ENCODE measurements around the gene STX5.
A peak's percentile ranks its signal among the peaks of the same experiment; 100 is the strongest.
"Not testable (repeated sequence)": the region's sequence is repeated elsewhere in the genome, so short reads cannot be mapped to it uniquely, and the experiment has no call there.

Gene STX5

GRCh38 chr11:62774407-62774806, 57.4 kb downstream of the STX5 start:
- H3K27ac ChIP-seq (ENCODE audit: low read length) = no peak overlapping the region
- no peak overlapping the region for H3K9ac ChIP-seq (ENCODE audit: low read depth, low read length)
- H4K20me1 ChIP-seq (ENCODE audit: insufficient read depth, low read length) = no peaks in the 10 kb centered on the region
- no peak overlapping the region for H3K4me2 ChIP-seq (ENCODE audit: insufficient read depth, low read length)
- no peaks in the 10 kb centered on the region for H3K9me3 ChIP-seq (ENCODE audit: insufficient read depth, low read length, severe bottlenecking)
- H3K4me1 ChIP-seq (ENCODE audit: insufficient read depth, low read length) = peaks cover 27% of the 10 kb centered on the region
- ATAC-seq (ENCODE audit: insufficient read depth, low read depth) (no peak), DNase-seq (no peak)
- H2AFZ ChIP-seq (ENCODE audit: low read depth, low read length) = no peak overlapping the region
- H3K27me3 ChIP-seq (ENCODE audit: insufficient read depth, low read length, poor library complexity) = no peaks in the 10 kb centered on the region
- TF ChIP-seq CTCF (IDR thresholded peaks at IDR 0.05; ENCODE audit: borderline replicate concordance, extremely low read depth, low read length, poor library complexity, severe bottlenecking) (no peak), EZH2 (IDR thresholded peaks at IDR 0.05; ENCODE audit: borderline replicate concordance, low read depth, low read length, severe bottlenecking) (no peak)
- peaks cover 46% of the 10 kb centered on the region for H3K36me3 ChIP-seq (ENCODE audit: insufficient read depth, low read length)
- H3K4me3 ChIP-seq (ENCODE audit: low read depth in 1 of 2, low read length in 2 of 2) = no peak overlapping the region
- H3K79me2 ChIP-seq (ENCODE audit: insufficient read depth, low read length) = peaks cover 35% of the 10 kb centered on the region

GRCh38 chr11:62771144-62772021, 60.5 kb downstream of the STX5 start, which contains the start of gene TAF6L:
Gene TAF6L (plus strand): TSS chr11:62771396. CDS start chr11:62775784, 4,388 bp downstream.
- peak; percentile 97 for DNase-seq
- H3K4me1 ChIP-seq (ENCODE audit: insufficient read depth, low read length) = peaks cover 27% of the 10 kb centered on the region
- H4K20me1 ChIP-seq (ENCODE audit: insufficient read depth, low read length) = no peaks in the 10 kb centered on the region
- H3K9ac ChIP-seq (ENCODE audit: low read depth, low read length) = peak within 1 kb of the TSS; percentile 60
- peaks cover 35% of the 10 kb centered on the region for H3K79me2 ChIP-seq (ENCODE audit: insufficient read depth, low read length)
- no peak for TF ChIP-seq CTCF (IDR thresholded peaks at IDR 0.05; ENCODE audit: borderline replicate concordance, extremely low read depth, low read length, poor library complexity, severe bottlenecking)
- no peak for TF ChIP-seq EZH2 (IDR thresholded peaks at IDR 0.05; ENCODE audit: borderline replicate concordance, low read depth, low read length, severe bottlenecking)
- H3K36me3 ChIP-seq (ENCODE audit: insufficient read depth, low read length) = peaks cover 33% of the 10 kb centered on the region
- peak within 1 kb of the TSS; percentile 41 to 69 for H3K4me3 ChIP-seq (ENCODE audit: low read depth in 1 of 2, low read length in 2 of 2)
- no peaks in the 10 kb centered on the region for H3K9me3 ChIP-seq (ENCODE audit: insufficient read depth, low read length, severe bottlenecking)
- ATAC-seq (ENCODE audit: insufficient read depth, low read depth) = peak; percentile 92
- H3K27me3 ChIP-seq (ENCODE audit: insufficient read depth, low read length, poor library complexity) = no peaks in the 10 kb centered on the region
- peak within 1 kb of the TSS; percentile 78 for H3K27ac ChIP-seq (ENCODE audit: low read length)
- peak within 1 kb of the TSS; percentile 77 for H3K4me2 ChIP-seq (ENCODE audit: insufficient read depth, low read length)
- peak within 1 kb of the TSS; percentile 73 for H2AFZ ChIP-seq (ENCODE audit: low read depth, low read length)

GRCh38 chr11:62770778-62771143, 61.1 kb downstream of the STX5 start:
- H3K9me3 ChIP-seq (ENCODE audit: insufficient read depth, low read length, severe bottlenecking) = no peaks in the 10 kb centered on the region
- peak overlapping the region; percentile 60 for H3K9ac ChIP-seq (ENCODE audit: low read depth, low read length)
- DNase-seq (no peak), ATAC-seq (ENCODE audit: insufficient read depth, low read depth) (peak; percentile 18)
- peak overlapping the region; percentile 77 for H3K4me2 ChIP-seq (ENCODE audit: insufficient read depth, low read length)
- H3K27ac ChIP-seq (ENCODE audit: low read length) = peak overlapping the region; percentile 78
- peak overlapping the region; percentile 72 for H2AFZ ChIP-seq (ENCODE audit: low read depth, low read length)
- H3K27me3 ChIP-seq (ENCODE audit: insufficient read depth, low read length, poor library complexity) = no peaks in the 10 kb centered on the region
- no peaks in the 10 kb centered on the region for H4K20me1 ChIP-seq (ENCODE audit: insufficient read depth, low read length)
- H3K36me3 ChIP-seq (ENCODE audit: insufficient read depth, low read length) = peaks cover 32% of the 10 kb centered on the region
- no peak for TF ChIP-seq CTCF (IDR thresholded peaks at IDR 0.05; ENCODE audit: borderline replicate concordance, extremely low read depth, low read length, poor library complexity, severe bottlenecking)
- TF ChIP-seq EZH2 (IDR thresholded peaks at IDR 0.05; ENCODE audit: borderline replicate concordance, low read depth, low read length, severe bottlenecking) = no peak
- H3K79me2 ChIP-seq (ENCODE audit: insufficient read depth, low read length) = peaks cover 35% of the 10 kb centered on the region
- H3K4me3 ChIP-seq (ENCODE audit: low read depth in 1 of 2, low read length in 2 of 2) = peak overlapping the region; percentile 41 to 69; a peak in 3 of 4 replicates
- H3K4me1 ChIP-seq (ENCODE audit: insufficient read depth, low read length) = peaks cover 27% of the 10 kb centered on the region

GRCh38 chr11:62760867-62761227, 71.0 kb downstream of the STX5 start:
- DNase-seq; H3K9me3 ChIP-seq (ENCODE audit: insufficient read depth, low read length, severe bottlenecking); H4K20me1 ChIP-seq (ENCODE audit: insufficient read depth, low read length); H3K27me3 ChIP-seq (ENCODE audit: insufficient read depth, low read length, poor library complexity): not testable (repeated sequence)
- peaks cover 19% of the 10 kb centered on the region for H3K79me2 ChIP-seq (ENCODE audit: insufficient read depth, low read length)
- peak overlapping the region; percentile 69; the same call in 1 of the 2 replicates for H3K27ac ChIP-seq (ENCODE audit: low read length)
- H3K9ac ChIP-seq (ENCODE audit: low read depth, low read length) = peak overlapping the region; percentile 73
- ATAC-seq (ENCODE audit: insufficient read depth, low read depth) = peak; percentile 2; the same call in 1 of the 3 replicates
- H3K36me3 ChIP-seq (ENCODE audit: insufficient read depth, low read length) = peaks cover 24% of the 10 kb centered on the region
- H3K4me1 ChIP-seq (ENCODE audit: insufficient read depth, low read length) = peaks cover 22% of the 10 kb centered on the region
- H3K4me2 ChIP-seq (ENCODE audit: insufficient read depth, low read length) = peak overlapping the region; percentile 63
- peak overlapping the region; percentile 13 to 86; a peak in 3 of 4 replicates for H3K4me3 ChIP-seq (ENCODE audit: low read depth in 1 of 2, low read length in 2 of 2)
- peak overlapping the region; percentile 72 for H2AFZ ChIP-seq (ENCODE audit: low read depth, low read length)
